ENCODE results near the gene OR10J1. TPM values are rescaled to one million over a fixed set of nuclear protein-coding genes. Genes with fewer than 3 reads are reported as not detected.
A peak's percentile ranks its signal among the peaks of the same experiment; 100 is the strongest.
"Not testable (repeated sequence)": the region's sequence is repeated elsewhere in the genome, so short reads cannot be mapped to it uniquely, and the experiment has no call there.

OR10J1 gene
- total RNA-seq, 1 experiment from 2014 or later: not detected

- H3K27me3 ChIP-seq (ENCODE audit: control insufficient read depth, insufficient read depth, low read length); H3K4me3 ChIP-seq (ENCODE audit: insufficient read depth, low read depth, low read length); DNase-seq; H3K36me3 ChIP-seq (replicated peaks; ENCODE audit: control insufficient read depth, insufficient read depth, low read length): not testable (repeated sequence)
Measured at GRCh38 chr1:159449605-159450004, 10.1 kb downstream of the OR10J1 start.

GRCh38 chr1:159459551-159459950 lies 20.0 kb downstream of the OR10J1 start:
- no peaks in the 10 kb centered on the region for H3K36me3 ChIP-seq (replicated peaks; ENCODE audit: control insufficient read depth, insufficient read depth, low read length)
- H3K27me3 ChIP-seq (ENCODE audit: control insufficient read depth, insufficient read depth, low read length): no peaks in the 10 kb centered on the region
- DNase-seq: no peak
- H3K4me3 ChIP-seq (ENCODE audit: insufficient read depth, low read depth, low read length): no peak overlapping the region

GRCh38 chr1:159465191-159465603 lies 25.7 kb downstream of the OR10J1 start:
- Histone ChIP-seq H3K27me3 (ENCODE audit: control insufficient read depth, insufficient read depth, low read length) (no peaks in the 10 kb centered on the region), H3K36me3 (replicated peaks; ENCODE audit: control insufficient read depth, insufficient read depth, low read length) (no peaks in the 10 kb centered on the region), H3K4me3 (ENCODE audit: insufficient read depth, low read depth, low read length) (no peak overlapping the region)
- no peak for DNase-seq

GRCh38 chr1:159468321-159468720 lies 28.8 kb downstream of the OR10J1 start:
- no peaks in the 10 kb centered on the region for H3K36me3 ChIP-seq (replicated peaks; ENCODE audit: control insufficient read depth, insufficient read depth, low read length)
- DNase-seq: no peak
- H3K4me3 ChIP-seq (ENCODE audit: insufficient read depth, low read depth, low read length): no peak overlapping the region
- no peaks in the 10 kb centered on the region for H3K27me3 ChIP-seq (ENCODE audit: control insufficient read depth, insufficient read depth, low read length)

- Histone ChIP-seq H3K4me3 (ENCODE audit: insufficient read depth, low read depth, low read length) (no peak overlapping the region), H3K27me3 (ENCODE audit: control insufficient read depth, insufficient read depth, low read length) (no peaks in the 10 kb centered on the region), H3K36me3 (replicated peaks; ENCODE audit: control insufficient read depth, insufficient read depth, low read length) (no peaks in the 10 kb centered on the region)
- peak; percentile 9 for DNase-seq
Measured at GRCh38 chr1:159469921-159470533, 30.5 kb downstream of the OR10J1 start.

GRCh38 chr1:159473335-159473734 lies 33.8 kb downstream of the OR10J1 start:
- DNase-seq: no peak
- Histone ChIP-seq H3K4me3 (ENCODE audit: insufficient read depth, low read depth, low read length) (no peak overlapping the region), H3K36me3 (replicated peaks; ENCODE audit: control insufficient read depth, insufficient read depth, low read length) (no peaks in the 10 kb centered on the region), H3K27me3 (ENCODE audit: control insufficient read depth, insufficient read depth, low read length) (no peaks in the 10 kb centered on the region)

- H3K27me3 ChIP-seq (ENCODE audit: control insufficient read depth, insufficient read depth, low read length): no peaks in the 10 kb centered on the region
- DNase-seq: no peak
- no peaks in the 10 kb centered on the region for H3K36me3 ChIP-seq (replicated peaks; ENCODE audit: control insufficient read depth, insufficient read depth, low read length)
Measured at GRCh38 chr1:159474926-159475325, 35.4 kb downstream of the OR10J1 start.

GRCh38 chr1:159483501-159483900 lies 44.0 kb downstream of the OR10J1 start:
- Histone ChIP-seq H3K4me3 (ENCODE audit: insufficient read depth, low read depth, low read length) (no peak overlapping the region), H3K27me3 (ENCODE audit: control insufficient read depth, insufficient read depth, low read length) (no peaks in the 10 kb centered on the region), H3K36me3 (replicated peaks; ENCODE audit: control insufficient read depth, insufficient read depth, low read length) (no peaks in the 10 kb centered on the region)
- no peak for DNase-seq

More at GRCh38 chr1:159474926-159475325, 35.4 kb downstream of the OR10J1 start:
- no peak overlapping the region for H3K4me3 ChIP-seq (ENCODE audit: insufficient read depth, low read depth, low read length)

Other genes starting within 250 kb of the OR10J1 start
- gene ACKR1, start 234.8 kb upstream of the OR10J1 start, total RNA-seq (2014; rRNA removed; shearing (Covaris generic)): 0.22 TPM in 1 of 2 replicates, not detected in the other
- gene FCER1A, start 137.4 kb upstream of the OR10J1 start, total RNA-seq (2014; rRNA removed; shearing (Covaris generic)): not detected in 2 replicates
- gene OR10J4, start 7.5 kb upstream of the OR10J1 start, total RNA-seq (2014; rRNA removed; shearing (Covaris generic)): not detected in 2 replicates
- not detected in 2 replicates for gene OR10J5, start 96.3 kb downstream of the OR10J1 start, total RNA-seq (2014; rRNA removed; shearing (Covaris generic))
- gene APCS, start 148.1 kb downstream of the OR10J1 start, total RNA-seq (2014; rRNA removed; shearing (Covaris generic)): not detected in 2 replicates